DOHH2 (cell line): Measurements from ENCODE around the gene BCAP29.
"Not testable (repeated sequence)": the region's sequence is repeated elsewhere in the genome, so short reads cannot be mapped to it uniquely, and the experiment has no call there.

Source experiments
- H3F3A ChIP-seq: fragments of 200-600 bp; sonication (generic), shearing (Covaris generic); 2 replicates; pipeline ENCODE4 v1.6.0; 2016; ENCODE audit warnings: antibody characterized with exemption, mild to moderate bottlenecking; ENCODE audit not compliant: control insufficient read depth, insufficient read depth
- H3K27ac ChIP-seq: fragments of 200-600 bp; sonication (generic); 2 replicates; pipeline ENCODE4 v1.5.1; 2014; ENCODE audit warnings: low read depth, mild to moderate bottlenecking, low read length, moderate library complexity
- H3K27me3 ChIP-seq: fragments of 200-600 bp; sonication (generic); 2 replicates; pipeline ENCODE4 v1.6.1; 2014; ENCODE audit warnings: mild to moderate bottlenecking, low read length, mixed read lengths; ENCODE audit not compliant: control insufficient read depth
- H3K36me3 ChIP-seq: fragments of 200-600 bp; sonication (generic); 2 replicates; pipeline ENCODE4 v1.6.1; 2014; ENCODE audit warnings: mild to moderate bottlenecking, low read length, moderate library complexity, mixed read lengths; ENCODE audit not compliant: control insufficient read depth
- H3K4me1 ChIP-seq: fragments of 200-600 bp; sonication (generic); 2 replicates; pipeline ENCODE4 v1.6.1; 2014; ENCODE audit warnings: mild to moderate bottlenecking, low read length, mixed read lengths; ENCODE audit not compliant: control insufficient read depth
- H3K4me2 ChIP-seq: fragments of 200-600 bp; sonication (generic); 2 replicates; pipeline ENCODE4 v1.6.0; 2014; ENCODE audit warnings: mild to moderate bottlenecking, low read length, moderate library complexity
- H3K4me3 ChIP-seq: fragments of 200-600 bp; sonication (generic); 2 replicates; pipeline ENCODE4 v1.5.1; 2014; ENCODE audit warnings: mild to moderate bottlenecking, low read length, mixed read lengths
- H3K79me2 ChIP-seq: fragments of 200-600 bp; sonication (generic); 2 replicates; pipeline ENCODE4 v1.6.1; 2014; ENCODE audit warnings: mild to moderate bottlenecking, low read length, mixed read lengths; ENCODE audit not compliant: control insufficient read depth
- H3K9me2 ChIP-seq: fragments of 200-600 bp; sonication (generic); replicated peaks from 2 replicates; pipeline ENCODE4 v1.6.1; 2014; ENCODE audit warnings: mild to moderate bottlenecking, low read length, mixed read lengths; ENCODE audit not compliant: control insufficient read depth
- H3K9me3 ChIP-seq: fragments of 200-600 bp; sonication (generic); 2 replicates; pipeline ENCODE4 v1.6.1; 2014; ENCODE audit warnings: antibody characterized with exemption, low read length, mixed read lengths; ENCODE audit not compliant: control insufficient read depth, insufficient read depth
- H4K20me1 ChIP-seq: fragments of 200-600 bp; sonication (generic); 2 replicates; pipeline ENCODE4 v1.6.0; 2014; ENCODE audit warnings: low read depth, mild to moderate bottlenecking, antibody characterized with exemption, low read length, moderate library complexity; ENCODE audit not compliant: control insufficient read depth, insufficient read depth
- EZH2phosphoT487 ChIP-seq: fragments of 200-600 bp; sonication (generic); IDR thresholded peaks from 2 replicates; pipeline ENCODE4 v1.6.1; 2017; ENCODE audit warnings: borderline replicate concordance, mild to moderate bottlenecking, antibody characterized with exemption, low read length, moderate library complexity, mixed read lengths
- TF ChIP-seq, protein P1 (sequence below): fragments of 200-600 bp; sonication (generic); IDR thresholded peaks from one replicate; pipeline ENCODE4 v1.5.1; 2014; ENCODE audit warnings: antibody characterized with exemption, mild to moderate bottlenecking, low read depth, low read length; ENCODE audit not compliant: poor library complexity, severe bottlenecking

The BCAP29 gene, protein sequence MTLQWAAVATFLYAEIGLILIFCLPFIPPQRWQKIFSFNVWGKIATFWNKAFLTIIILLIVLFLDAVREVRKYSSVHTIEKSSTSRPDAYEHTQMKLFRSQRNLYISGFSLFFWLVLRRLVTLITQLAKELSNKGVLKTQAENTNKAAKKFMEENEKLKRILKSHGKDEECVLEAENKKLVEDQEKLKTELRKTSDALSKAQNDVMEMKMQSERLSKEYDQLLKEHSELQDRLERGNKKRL

DNA sequence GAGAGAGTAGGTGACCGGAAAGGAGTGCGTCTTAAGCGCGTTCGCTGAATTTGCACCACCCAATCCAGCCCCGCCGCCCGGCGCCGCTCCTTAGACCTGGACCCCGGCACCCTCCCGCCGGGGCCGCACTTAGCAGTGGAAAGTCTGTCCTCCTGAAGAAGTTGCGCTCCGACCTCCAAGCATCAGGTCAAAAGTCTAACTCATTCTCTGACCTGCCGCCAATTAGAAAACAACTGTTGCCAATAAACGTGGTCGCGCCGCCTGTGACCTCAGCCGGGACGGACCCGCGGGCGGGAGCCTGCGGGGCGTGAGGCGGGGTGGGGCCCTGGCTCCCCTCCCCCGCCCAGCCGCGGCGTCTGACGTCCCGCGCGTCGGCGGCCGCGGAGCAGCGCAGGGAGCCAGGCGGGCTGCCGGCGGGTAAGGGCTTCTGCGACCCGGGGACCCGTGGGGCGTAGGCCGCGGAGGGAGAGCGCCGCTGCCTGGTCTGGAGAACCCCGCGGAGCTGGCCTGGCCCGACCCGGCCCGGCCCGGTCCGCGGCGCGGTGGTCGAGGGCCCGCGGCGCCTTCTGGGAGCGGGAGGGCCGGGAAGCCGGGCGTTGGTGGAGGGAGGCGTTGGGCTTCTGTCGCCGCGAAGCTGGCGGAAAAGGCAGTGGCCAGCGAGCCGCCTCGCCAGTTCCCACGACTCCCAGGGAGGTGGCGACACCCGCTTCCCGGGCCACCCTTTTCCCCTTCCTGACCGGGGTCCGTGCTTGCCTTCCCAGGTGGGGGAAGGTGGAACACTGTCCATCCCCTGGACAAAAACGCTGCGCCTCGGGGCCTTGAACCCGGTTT lies at the start of gene BCAP29:
TSS of gene BCAP29 (plus strand) at position 362 of the 831 bp plus-strand sequence. CDS start 527 bp downstream, outside the sequence.
- H3K4me1 ChIP-seq: peaks cover 23% of the 10 kb centered on the region
- no peaks in the 10 kb centered on the region for H3K27me3 ChIP-seq
- H3K27ac ChIP-seq: peak within 1 kb of the TSS; percentile 39
- H3K36me3 ChIP-seq: peaks cover 37% of the 10 kb centered on the region
- peak within 1 kb of the TSS; percentile 59 for H3K4me2 ChIP-seq
- no peaks in the 10 kb centered on the region for H3K9me3 ChIP-seq
- peaks cover 34% of the 10 kb centered on the region for H3F3A ChIP-seq
- no peaks in the 10 kb centered on the region for H3K9me2 ChIP-seq
- H3K79me2 ChIP-seq: peaks cover 25% of the 10 kb centered on the region
- no peaks in the 10 kb centered on the region for H4K20me1 ChIP-seq
- no peak for TF ChIP-seq EZH2phosphoT487
- TF ChIP-seq, protein P1, sequence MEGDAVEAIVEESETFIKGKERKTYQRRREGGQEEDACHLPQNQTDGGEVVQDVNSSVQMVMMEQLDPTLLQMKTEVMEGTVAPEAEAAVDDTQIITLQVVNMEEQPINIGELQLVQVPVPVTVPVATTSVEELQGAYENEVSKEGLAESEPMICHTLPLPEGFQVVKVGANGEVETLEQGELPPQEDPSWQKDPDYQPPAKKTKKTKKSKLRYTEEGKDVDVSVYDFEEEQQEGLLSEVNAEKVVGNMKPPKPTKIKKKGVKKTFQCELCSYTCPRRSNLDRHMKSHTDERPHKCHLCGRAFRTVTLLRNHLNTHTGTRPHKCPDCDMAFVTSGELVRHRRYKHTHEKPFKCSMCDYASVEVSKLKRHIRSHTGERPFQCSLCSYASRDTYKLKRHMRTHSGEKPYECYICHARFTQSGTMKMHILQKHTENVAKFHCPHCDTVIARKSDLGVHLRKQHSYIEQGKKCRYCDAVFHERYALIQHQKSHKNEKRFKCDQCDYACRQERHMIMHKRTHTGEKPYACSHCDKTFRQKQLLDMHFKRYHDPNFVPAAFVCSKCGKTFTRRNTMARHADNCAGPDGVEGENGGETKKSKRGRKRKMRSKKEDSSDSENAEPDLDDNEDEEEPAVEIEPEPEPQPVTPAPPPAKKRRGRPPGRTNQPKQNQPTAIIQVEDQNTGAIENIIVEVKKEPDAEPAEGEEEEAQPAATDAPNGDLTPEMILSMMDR: peak; percentile 37
- peak within 1 kb of the TSS; percentile 74 for H3K4me3 ChIP-seq

DNA sequence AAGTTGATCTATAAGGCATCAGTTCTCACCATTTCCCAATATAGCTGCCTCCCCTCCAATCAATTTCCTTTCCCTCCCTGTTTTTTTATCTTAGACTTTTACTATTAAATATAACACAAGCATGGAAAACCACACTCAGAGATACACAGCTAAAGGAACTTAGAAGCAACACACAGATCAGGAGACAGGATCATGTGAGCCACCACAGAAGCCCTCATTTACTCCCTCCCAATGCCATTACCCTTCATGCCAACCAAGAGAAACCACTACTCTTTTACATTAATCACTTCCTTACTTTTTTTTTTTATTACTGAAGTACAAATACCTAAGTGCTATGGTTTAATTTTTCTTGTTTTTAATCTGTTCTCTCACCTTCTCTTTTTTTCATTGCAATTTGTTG lies 49.3 kb upstream of the BCAP29 start:
- Histone ChIP-seq H3K4me3 (no peak overlapping the region), H3K27me3 (no peaks in the 10 kb centered on the region), H4K20me1 (no peaks in the 10 kb centered on the region), H3K36me3 (peaks cover 10% of the 10 kb centered on the region; the same call in 1 of the 2 replicates), H3K4me2 (no peak overlapping the region), H3K9me2 (no peaks in the 10 kb centered on the region), H3K9me3 (no peaks in the 10 kb centered on the region), H3K79me2 (no peaks in the 10 kb centered on the region), H3F3A (no peaks in the 10 kb centered on the region), H3K27ac (no peak overlapping the region), H3K4me1 (no peaks in the 10 kb centered on the region)
- no peak for TF ChIP-seq EZH2phosphoT487
- TF ChIP-seq, protein P1: no peak

DNA sequence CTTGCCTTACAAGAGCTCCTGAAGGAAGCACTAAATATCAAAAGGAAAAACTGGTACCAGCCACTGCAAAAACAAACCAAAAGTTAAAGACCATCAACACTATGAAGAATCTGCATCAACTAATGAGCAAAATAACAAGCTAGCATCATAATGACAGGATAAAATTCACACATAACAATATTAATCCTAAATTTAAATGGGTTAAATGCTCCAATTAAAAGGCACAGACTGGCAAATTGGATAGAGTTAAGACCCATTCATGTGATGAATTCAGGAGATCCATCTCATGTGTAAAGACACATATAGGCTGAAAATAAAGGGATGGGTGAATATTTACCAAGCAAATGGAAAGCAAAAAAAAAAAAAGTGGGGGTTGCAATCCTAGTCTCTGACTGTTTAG lies 45.9 kb upstream of the BCAP29 start:
- no peaks in the 10 kb centered on the region for H3K9me2 ChIP-seq
- H3F3A ChIP-seq: no peaks in the 10 kb centered on the region
- peaks cover 6% of the 10 kb centered on the region; the same call in 1 of the 2 replicates for H3K9me3 ChIP-seq
- H3K36me3 ChIP-seq: peaks cover 19% of the 10 kb centered on the region
- H3K27me3 ChIP-seq: no peaks in the 10 kb centered on the region
- H3K79me2 ChIP-seq: no peaks in the 10 kb centered on the region; the same call in 1 of the 2 replicates
- H3K4me1 ChIP-seq: no peaks in the 10 kb centered on the region
- no peak overlapping the region for H3K4me3 ChIP-seq
- H3K4me2 ChIP-seq: no peak overlapping the region
- H4K20me1 ChIP-seq: no peaks in the 10 kb centered on the region
- TF ChIP-seq, protein P1: no peak
- no peak for TF ChIP-seq EZH2phosphoT487
- no peak overlapping the region for H3K27ac ChIP-seq

DNA sequence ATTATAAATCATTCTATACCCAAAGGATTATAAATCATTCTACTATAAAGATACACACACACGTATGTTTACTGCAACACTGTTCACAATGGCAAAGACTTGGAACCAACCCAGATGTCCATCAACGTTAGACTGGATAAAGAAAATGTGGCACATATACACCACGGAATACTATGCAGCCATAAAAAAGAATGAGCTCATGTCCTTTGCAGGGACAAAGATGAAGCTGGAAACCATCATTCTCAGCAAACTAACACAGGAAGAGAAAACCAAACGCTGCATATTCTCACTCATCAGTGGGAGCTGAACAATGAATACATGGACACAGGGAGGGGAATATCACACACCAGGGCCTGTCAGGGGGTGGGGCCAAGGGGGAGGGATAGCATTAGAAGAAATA lies 42.8 kb upstream of the BCAP29 start:
- H3K27ac ChIP-seq, H3K9me2 ChIP-seq, H3F3A ChIP-seq, H3K4me2 ChIP-seq, H4K20me1 ChIP-seq, H3K4me1 ChIP-seq, H3K4me3 ChIP-seq, H3K79me2 ChIP-seq, H3K9me3 ChIP-seq, H3K27me3 ChIP-seq: not testable (repeated sequence)
- peaks cover 25% of the 10 kb centered on the region for H3K36me3 ChIP-seq
